ENCODE results near the gene NOC4L.

DNA sequence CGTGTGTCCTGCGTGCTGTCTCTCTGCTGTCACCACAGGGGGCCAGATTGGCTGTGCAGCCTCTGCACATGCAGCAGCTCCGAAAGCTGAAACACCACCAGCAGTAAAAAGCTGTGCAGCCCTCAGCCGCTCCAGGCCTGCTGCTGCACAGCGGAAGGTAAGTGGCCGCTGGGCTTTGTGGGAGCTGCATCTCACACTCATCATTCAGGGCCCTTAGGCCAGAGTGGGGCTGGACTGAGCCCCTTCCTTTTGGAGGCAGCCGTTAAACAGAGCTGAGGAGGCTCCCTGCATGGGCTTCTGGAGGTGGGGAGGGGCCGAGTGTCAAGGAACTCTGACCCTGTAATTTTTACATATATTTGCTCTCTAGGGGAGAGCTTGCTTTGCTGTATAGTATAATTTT lies 17.2 kb upstream of the NOC4L start:
- TF ChIP-seq, protein P1, sequence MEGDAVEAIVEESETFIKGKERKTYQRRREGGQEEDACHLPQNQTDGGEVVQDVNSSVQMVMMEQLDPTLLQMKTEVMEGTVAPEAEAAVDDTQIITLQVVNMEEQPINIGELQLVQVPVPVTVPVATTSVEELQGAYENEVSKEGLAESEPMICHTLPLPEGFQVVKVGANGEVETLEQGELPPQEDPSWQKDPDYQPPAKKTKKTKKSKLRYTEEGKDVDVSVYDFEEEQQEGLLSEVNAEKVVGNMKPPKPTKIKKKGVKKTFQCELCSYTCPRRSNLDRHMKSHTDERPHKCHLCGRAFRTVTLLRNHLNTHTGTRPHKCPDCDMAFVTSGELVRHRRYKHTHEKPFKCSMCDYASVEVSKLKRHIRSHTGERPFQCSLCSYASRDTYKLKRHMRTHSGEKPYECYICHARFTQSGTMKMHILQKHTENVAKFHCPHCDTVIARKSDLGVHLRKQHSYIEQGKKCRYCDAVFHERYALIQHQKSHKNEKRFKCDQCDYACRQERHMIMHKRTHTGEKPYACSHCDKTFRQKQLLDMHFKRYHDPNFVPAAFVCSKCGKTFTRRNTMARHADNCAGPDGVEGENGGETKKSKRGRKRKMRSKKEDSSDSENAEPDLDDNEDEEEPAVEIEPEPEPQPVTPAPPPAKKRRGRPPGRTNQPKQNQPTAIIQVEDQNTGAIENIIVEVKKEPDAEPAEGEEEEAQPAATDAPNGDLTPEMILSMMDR (IDR thresholded peaks at IDR 0.05; ENCODE audit: low read length), result no peak
- TF ChIP-seq EZH2 (IDR thresholded peaks at IDR 0.05; ENCODE audit: borderline replicate concordance, low read length), result no peak
